ENCODE results near the gene SAMD14. TPM values are rescaled to one million over a fixed set of nuclear protein-coding genes. Genes with fewer than 3 reads are reported as not detected.

Gene SAMD14
- total RNA-seq, 1 donor from 2014 or later = 6.0 TPM

- Mint-ChIP-seq H3K4me1 (ENCODE audit: low read depth) (peaks cover 6% of the 10 kb centered on the region), H3K27ac (peak overlapping the region; percentile 52), H3K4me3 (ENCODE audit: low read depth) (no peak overlapping the region), H3K9me3 (ENCODE audit: low read depth) (no peaks in the 10 kb centered on the region), H3K36me3 (ENCODE audit: insufficient read depth) (peaks cover 8% of the 10 kb centered on the region), H3K27me3 (no peaks in the 10 kb centered on the region)
- DNase-seq (ENCODE audit: low spot score, unreplicated experiment) = no peak
- no peak for TF ChIP-seq CTCF (IDR thresholded peaks at IDR 0.05; ENCODE audit: unreplicated experiment)
Measured at GRCh38 chr17:50101346-50102163, 28.4 kb downstream of the SAMD14 start.

- Mint-ChIP-seq H3K4me1 (ENCODE audit: low read depth) (peaks cover 10% of the 10 kb centered on the region), H3K4me3 (ENCODE audit: low read depth) (no peak overlapping the region), H3K9me3 (ENCODE audit: low read depth) (no peaks in the 10 kb centered on the region), H3K36me3 (ENCODE audit: insufficient read depth) (peaks cover 6% of the 10 kb centered on the region), H3K27ac (peak overlapping the region; percentile 52), H3K27me3 (no peaks in the 10 kb centered on the region)
- TF ChIP-seq CTCF (IDR thresholded peaks at IDR 0.05; ENCODE audit: unreplicated experiment) = no peak
- no peak for DNase-seq (ENCODE audit: low spot score, unreplicated experiment)
Measured at GRCh38 chr17:50100921-50101345, 29.0 kb downstream of the SAMD14 start.

GRCh38 chr17:50100480-50100883, 29.5 kb downstream of the SAMD14 start:
- no peaks in the 10 kb centered on the region for H3K27me3 Mint-ChIP-seq
- H3K4me3 Mint-ChIP-seq (ENCODE audit: low read depth) = no peak overlapping the region
- DNase-seq (ENCODE audit: low spot score, unreplicated experiment) = no peak
- peaks cover 6% of the 10 kb centered on the region for H3K36me3 Mint-ChIP-seq (ENCODE audit: insufficient read depth)
- H3K4me1 Mint-ChIP-seq (ENCODE audit: low read depth) = peaks cover 13% of the 10 kb centered on the region
- no peak overlapping the region for H3K27ac Mint-ChIP-seq
- H3K9me3 Mint-ChIP-seq (ENCODE audit: low read depth) = no peaks in the 10 kb centered on the region
- TF ChIP-seq CTCF (IDR thresholded peaks at IDR 0.05; ENCODE audit: unreplicated experiment) = no peak

GRCh38 chr17:50099003-50099402, 31.0 kb downstream of the SAMD14 start:
- Mint-ChIP-seq H3K27ac (no peak overlapping the region), H3K27me3 (no peaks in the 10 kb centered on the region), H3K9me3 (ENCODE audit: low read depth) (no peaks in the 10 kb centered on the region), H3K36me3 (ENCODE audit: insufficient read depth) (peaks cover 6% of the 10 kb centered on the region), H3K4me1 (ENCODE audit: low read depth) (peaks cover 16% of the 10 kb centered on the region), H3K4me3 (ENCODE audit: low read depth) (no peak overlapping the region)
- no peak for DNase-seq (ENCODE audit: low spot score, unreplicated experiment)
- TF ChIP-seq CTCF (IDR thresholded peaks at IDR 0.05; ENCODE audit: unreplicated experiment) = no peak

- TF ChIP-seq CTCF (IDR thresholded peaks at IDR 0.05; ENCODE audit: unreplicated experiment) = no peak
- no peak overlapping the region for H3K4me3 Mint-ChIP-seq (ENCODE audit: low read depth)
- no peak for DNase-seq (ENCODE audit: low spot score, unreplicated experiment)
- H3K36me3 Mint-ChIP-seq (ENCODE audit: insufficient read depth) = peaks cover 6% of the 10 kb centered on the region
- H3K27me3 Mint-ChIP-seq = no peaks in the 10 kb centered on the region
- H3K9me3 Mint-ChIP-seq (ENCODE audit: low read depth) = no peaks in the 10 kb centered on the region
- H3K27ac Mint-ChIP-seq = no peak overlapping the region
- peaks cover 16% of the 10 kb centered on the region for H3K4me1 Mint-ChIP-seq (ENCODE audit: low read depth)
Measured at GRCh38 chr17:50098583-50098982, 31.4 kb downstream of the SAMD14 start.

Measured in progenitor cell of endocrine pancreas (in vitro differentiated cells).